Stimulated activated CD4-positive, alpha-beta T cell treated with anti-CD3 and anti-CD28 coated beads, Interleukin-1b, Interleukin-23, amount 100 ng/mL, for 4 hours (primary cell): Measurements from ENCODE around the gene CXCL8.
"Not testable (repeated sequence)": the region's sequence is repeated elsewhere in the genome, so short reads cannot be mapped to it uniquely, and the experiment has no call there.

Experiments used
- DNase-seq, 2 donors: peaks; one replicate each; pipeline ENCODE4 v3.0.0-alpha.2; 2020; ENCODE audit warnings: low read depth in 2 of 2

CXCL8 gene

GRCh38 chr4:73743281-73743680 lies 2.9 kb downstream of the CXCL8 start:
- no peak for DNase-seq

- DNase-seq: no peak
These were observed 3.4 kb downstream of the CXCL8 start for GRCh38 chr4:73743795-73744194.

- DNase-seq: no peak
These were observed 3.8 kb downstream of the CXCL8 start for GRCh38 chr4:73744203-73744602.

- no peak for DNase-seq
These were observed 10.4 kb downstream of the CXCL8 start for GRCh38 chr4:73750730-73751129.

GRCh38 chr4:73751166-73751565 lies 10.8 kb downstream of the CXCL8 start:
- DNase-seq: no peak

GRCh38 chr4:73751830-73752229 lies 11.5 kb downstream of the CXCL8 start:
- DNase-seq: no peak

- DNase-seq: no peak
These were observed 12.1 kb downstream of the CXCL8 start for GRCh38 chr4:73752424-73752823.

- DNase-seq: no peak
These were observed 12.8 kb downstream of the CXCL8 start for GRCh38 chr4:73753215-73753614.

- no peak for DNase-seq
These were observed 14.6 kb downstream of the CXCL8 start for GRCh38 chr4:73754934-73755333.

- DNase-seq: no peak
These were observed 19.0 kb downstream of the CXCL8 start for GRCh38 chr4:73759357-73759756.

GRCh38 chr4:73761856-73762255 lies 21.5 kb downstream of the CXCL8 start:
- no peak for DNase-seq

- no peak for DNase-seq
These were observed 22.0 kb downstream of the CXCL8 start for GRCh38 chr4:73762409-73762808.

GRCh38 chr4:73763877-73764276 lies 23.5 kb downstream of the CXCL8 start:
- no peak for DNase-seq

GRCh38 chr4:73764513-73764912 lies 24.1 kb downstream of the CXCL8 start:
- no peak for DNase-seq

- DNase-seq: no peak
These were observed 24.9 kb downstream of the CXCL8 start for GRCh38 chr4:73765296-73765695.

GRCh38 chr4:73770917-73771316 lies 30.5 kb downstream of the CXCL8 start:
- no peak for DNase-seq

GRCh38 chr4:73772363-73772762 lies 32.0 kb downstream of the CXCL8 start:
- no peak for DNase-seq

GRCh38 chr4:73774406-73774805 lies 34.0 kb downstream of the CXCL8 start:
- not testable (repeated sequence) for DNase-seq

GRCh38 chr4:73776321-73776729 lies 36.0 kb downstream of the CXCL8 start:
- DNase-seq: no peak

- no peak for DNase-seq
These were observed 37.2 kb downstream of the CXCL8 start for GRCh38 chr4:73777612-73778011.

GRCh38 chr4:73780243-73780642 lies 39.9 kb downstream of the CXCL8 start:
- DNase-seq: no peak

- no peak for DNase-seq
These were observed 40.5 kb downstream of the CXCL8 start for GRCh38 chr4:73780834-73781233.

- DNase-seq: no peak
These were observed 48.0 kb downstream of the CXCL8 start for GRCh38 chr4:73788411-73788810.
